WTC11 (cell line): ENCODE data around the gene LAMC1.

Source experiments
- CBFB ChIP-seq: sonication (generic); formaldehyde crosslinking; IDR thresholded peaks from 2 replicates; pipeline ENCODE4 v1.8.1; 2022; ENCODE audit warnings: mild to moderate bottlenecking, low read depth, missing genetic modification reagents
- CREM ChIP-seq: sonication (generic); formaldehyde crosslinking; IDR thresholded peaks from 2 replicates; pipeline ENCODE4 v1.8.1; 2022; ENCODE audit warnings: mild to moderate bottlenecking, missing genetic modification reagents, moderate library complexity
- CTCF ChIP-seq: fragments of 200-600 bp; IDR thresholded peaks from 2 replicates; pipeline ENCODE4 v1.8.0; 2022; ENCODE audit warnings: antibody characterized with exemption
- ETV6 ChIP-seq: sonication (generic); formaldehyde crosslinking; IDR thresholded peaks from 2 replicates; pipeline ENCODE4 v1.8.1; 2022; ENCODE audit warnings: mild to moderate bottlenecking, missing genetic modification reagents
- FOXJ3 ChIP-seq: sonication (generic); formaldehyde crosslinking; IDR thresholded peaks from 2 replicates; pipeline ENCODE4 v1.9.0; 2021; ENCODE audit warnings: missing genetic modification reagents, mild to moderate bottlenecking, borderline replicate concordance
- FOXK1 ChIP-seq: sonication (generic); formaldehyde crosslinking; IDR thresholded peaks from 2 replicates; pipeline ENCODE4 v1.8.0; 2022; ENCODE audit warnings: mild to moderate bottlenecking, moderate library complexity, missing genetic modification reagents
- IRF1 ChIP-seq: sonication (generic); formaldehyde crosslinking; IDR thresholded peaks from 2 replicates; pipeline ENCODE4 v1.8.0; 2023; ENCODE audit warnings: missing genetic modification reagents

- TF ChIP-seq CTCF, result no peak
- TF ChIP-seq ETV6 (CRISPR knock-in tag), result no peak
- TF ChIP-seq CBFB (CRISPR knock-in tag), result no peak
- no peak for TF ChIP-seq IRF1 (CRISPR knock-in tag)
- TF ChIP-seq FOXK1 (CRISPR knock-in tag), result no peak
- no peak for TF ChIP-seq CREM
- TF ChIP-seq FOXJ3 (CRISPR knock-in tag), result no peak
Observed at GRCh38 chr1:183012301-183012994, 10.8 kb upstream of the LAMC1 start.
